CD4-positive, alpha-beta T cell treated with Interleukin-15 for 1 hour (primary cell): ENCODE measurements around the gene UFC1.
A peak's percentile ranks its signal among the peaks of the same experiment; 100 is the strongest.
"Not testable (repeated sequence)": the region's sequence is repeated elsewhere in the genome, so short reads cannot be mapped to it uniquely, and the experiment has no call there.

Source experiments
- DNase-seq: peaks from one replicate; pipeline ENCODE4 v3.0.0-alpha.2; 2020

Gene UFC1

DNA sequence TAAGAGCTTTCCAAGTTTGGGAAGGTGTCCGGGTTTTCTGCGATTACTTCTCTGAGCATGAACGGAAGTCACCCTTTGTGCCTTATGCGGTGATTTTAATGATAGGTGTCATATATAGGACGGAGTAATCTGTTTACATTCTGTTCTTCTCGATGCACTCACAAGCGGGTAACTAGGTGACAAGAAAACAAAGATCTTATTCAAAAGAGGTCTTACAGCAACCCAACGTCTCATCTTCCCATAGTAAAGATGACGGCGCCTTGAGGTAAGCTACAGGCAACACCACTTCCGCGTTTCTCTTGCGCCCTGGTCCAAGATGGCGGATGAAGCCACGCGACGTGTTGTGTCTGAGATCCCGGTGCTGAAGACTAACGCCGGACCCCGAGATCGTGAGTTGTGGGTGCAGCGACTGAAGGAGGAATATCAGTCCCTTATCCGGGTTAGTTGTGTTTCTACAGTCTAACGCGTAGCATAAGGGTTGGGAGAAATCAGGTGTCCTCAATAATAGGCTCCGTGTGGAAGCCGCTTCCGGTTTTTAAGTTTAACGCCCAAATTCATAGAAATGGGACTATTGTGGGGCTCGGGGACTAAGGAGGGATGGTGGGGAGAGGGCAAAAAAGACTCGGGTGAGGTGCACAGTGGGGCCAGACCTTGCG is at the start of gene UFC1:
Gene UFC1, plus strand, starts transcription at position 297 of the 656 bp plus-strand sequence. Its CDS starts 20 bp downstream, at position 317.
- peak; percentile 90 for DNase-seq

- DNase-seq = no peak
These were observed 47.3 kb upstream of the UFC1 start for GRCh38 chr1:161106431-161106830.

DNA sequence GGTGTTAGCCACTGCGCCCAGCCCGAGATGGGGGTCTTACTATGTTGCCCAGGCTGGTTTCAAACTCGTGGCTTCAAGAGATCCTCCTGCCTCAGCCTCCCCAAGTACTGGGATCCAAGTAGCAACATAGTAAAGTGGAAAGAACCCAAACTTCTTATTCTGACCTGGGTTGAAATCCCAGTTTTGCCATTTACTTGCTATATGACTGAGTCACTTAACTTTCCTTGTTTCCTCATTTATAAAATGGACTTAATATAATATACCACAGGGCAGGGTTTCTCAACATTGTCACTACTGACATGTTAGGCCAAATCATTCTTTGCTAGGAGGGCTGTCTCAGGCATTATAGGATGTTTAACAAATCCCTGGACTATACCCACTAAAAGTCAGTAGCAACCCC is 42.7 kb upstream of the UFC1 start:
- no peak for DNase-seq

DNA sequence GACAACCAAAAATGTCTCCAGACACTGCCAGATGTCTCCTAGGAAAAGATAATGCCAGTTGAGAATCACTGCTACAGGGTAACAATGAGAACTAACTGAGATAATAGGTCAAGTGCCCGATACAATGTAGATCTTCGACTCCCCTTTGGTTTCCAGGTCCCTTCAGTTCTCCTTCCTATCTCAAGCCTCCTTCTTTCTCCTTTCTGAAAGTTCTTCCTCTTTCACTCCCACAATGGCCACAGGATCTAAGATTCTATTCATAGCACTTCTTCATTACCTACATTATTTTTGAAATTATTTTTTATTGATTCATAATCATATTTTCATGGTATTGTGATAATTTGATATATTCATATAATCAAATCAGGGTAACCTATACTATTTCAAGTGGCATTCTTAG is 42.3 kb upstream of the UFC1 start:
- DNase-seq = no peak

DNA sequence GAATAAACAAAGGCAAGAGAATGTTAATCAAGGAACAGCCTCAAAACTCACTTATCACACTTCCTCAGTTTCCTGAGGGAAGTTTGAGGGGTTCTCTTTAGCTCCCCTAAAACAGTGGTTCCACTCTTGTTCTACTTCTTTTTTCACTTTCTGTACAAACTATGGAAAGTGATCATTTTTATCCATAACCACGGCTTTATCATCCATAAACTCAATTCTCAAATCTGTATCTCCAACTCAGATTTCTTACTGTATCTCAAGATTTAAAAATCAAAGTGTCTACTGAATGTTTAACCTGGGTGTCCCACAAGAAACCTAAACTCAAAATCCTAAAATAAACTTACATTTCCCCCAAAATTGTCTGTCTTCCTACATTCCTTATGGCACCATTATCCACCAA is 39.9 kb upstream of the UFC1 start:
- DNase-seq = no peak

- no peak for DNase-seq
These were observed 39.2 kb upstream of the UFC1 start for GRCh38 chr1:161114556-161114955.

GRCh38 chr1:161115132-161115711 is 38.6 kb upstream of the UFC1 start:
- DNase-seq = no peak

DNA sequence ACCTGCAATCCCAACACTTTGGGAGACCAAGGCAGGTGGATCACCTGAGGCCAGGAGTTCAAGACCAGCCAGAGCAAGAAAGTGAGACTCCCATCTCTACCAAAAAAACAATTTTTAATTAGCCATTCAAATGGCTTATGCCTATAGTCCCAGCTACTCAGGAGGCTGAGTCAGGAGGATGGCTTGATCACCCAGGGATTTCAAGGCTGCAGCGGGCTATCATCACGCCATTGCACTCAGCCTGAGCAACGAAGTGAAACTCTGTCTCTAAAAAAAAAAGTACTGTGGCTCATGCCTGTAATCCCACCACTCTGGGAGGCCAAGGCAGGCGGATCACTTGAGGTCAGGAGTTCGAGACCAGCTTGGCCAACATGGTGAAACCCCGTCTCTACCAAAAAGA is 37.8 kb upstream of the UFC1 start:
- not testable (repeated sequence) for DNase-seq

- DNase-seq = peak; percentile 82
These were observed 35.8 kb upstream of the UFC1 start, which contains the start of the genes NIT1 and PFDN2 for GRCh38 chr1:161117759-161118581. TSS of gene NIT1 (plus strand) at chr1:161118105. CDS start at chr1:161118177, 72 bp downstream. TSS of gene PFDN2 (minus strand) at chr1:161118037. CDS start at chr1:161118026, 11 bp downstream.

GRCh38 chr1:161119092-161119903 is 34.5 kb upstream of the UFC1 start:
- peak; percentile 76 for DNase-seq

DNA sequence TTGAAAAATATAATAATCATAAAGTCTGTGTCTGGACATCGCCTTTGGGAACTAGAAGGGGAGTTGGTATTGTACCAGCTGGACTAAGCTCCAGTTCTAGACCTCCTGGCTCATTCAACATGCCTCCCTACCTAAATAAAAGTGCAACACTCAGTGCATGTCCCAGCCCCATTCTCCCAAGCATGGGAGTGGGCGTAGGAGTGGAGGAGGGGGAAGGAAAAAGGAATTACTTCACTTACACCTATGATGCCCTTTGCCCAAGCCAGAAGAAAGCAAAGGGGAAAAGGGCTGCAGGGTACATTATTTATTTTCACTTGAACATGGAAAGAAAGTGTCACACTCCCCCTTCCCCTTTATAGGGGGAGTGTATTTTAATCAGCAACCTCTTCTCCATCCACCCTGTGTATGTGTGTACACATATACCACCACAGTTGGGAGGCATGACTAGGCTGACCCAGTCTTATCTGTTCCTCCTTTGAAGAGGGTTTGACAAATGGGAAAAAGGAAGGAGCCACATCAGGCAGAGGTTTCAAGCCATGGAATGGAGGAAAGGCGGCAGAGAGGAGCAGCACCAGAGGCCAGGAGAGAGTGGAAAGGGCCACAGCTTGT is 32.6 kb upstream of the UFC1 start:
- no peak for DNase-seq

- peak; percentile 45 for DNase-seq
These were observed 31.9 kb upstream of the UFC1 start for GRCh38 chr1:161121834-161122233.

DNA sequence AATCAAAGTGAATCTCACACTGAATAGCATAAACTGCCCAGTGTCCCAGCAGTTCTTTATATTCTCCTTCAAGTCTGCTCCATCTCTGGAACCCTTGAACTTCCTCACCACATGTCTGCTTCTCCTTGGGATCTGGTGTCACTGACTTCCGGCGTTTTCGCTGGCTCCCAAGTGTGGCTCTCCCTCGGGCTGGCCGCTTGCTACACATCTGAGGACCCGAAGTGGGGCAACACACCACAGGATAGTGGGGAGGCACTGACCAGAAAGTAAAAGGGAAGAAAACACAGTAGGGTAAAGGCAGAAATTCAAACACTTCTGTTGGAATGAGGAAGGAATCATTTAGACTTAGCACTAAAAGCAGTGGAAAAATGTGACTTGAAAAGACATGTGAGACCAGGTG is 30.8 kb upstream of the UFC1 start:
- DNase-seq = no peak

GRCh38 chr1:161127649-161128048 is 26.1 kb upstream of the UFC1 start:
- no peak for DNase-seq

- DNase-seq = no peak
These were observed 25.0 kb upstream of the UFC1 start for GRCh38 chr1:161128591-161129420.

- DNase-seq = no peak
These were observed 23.5 kb upstream of the UFC1 start for GRCh38 chr1:161130266-161130665.

DNA sequence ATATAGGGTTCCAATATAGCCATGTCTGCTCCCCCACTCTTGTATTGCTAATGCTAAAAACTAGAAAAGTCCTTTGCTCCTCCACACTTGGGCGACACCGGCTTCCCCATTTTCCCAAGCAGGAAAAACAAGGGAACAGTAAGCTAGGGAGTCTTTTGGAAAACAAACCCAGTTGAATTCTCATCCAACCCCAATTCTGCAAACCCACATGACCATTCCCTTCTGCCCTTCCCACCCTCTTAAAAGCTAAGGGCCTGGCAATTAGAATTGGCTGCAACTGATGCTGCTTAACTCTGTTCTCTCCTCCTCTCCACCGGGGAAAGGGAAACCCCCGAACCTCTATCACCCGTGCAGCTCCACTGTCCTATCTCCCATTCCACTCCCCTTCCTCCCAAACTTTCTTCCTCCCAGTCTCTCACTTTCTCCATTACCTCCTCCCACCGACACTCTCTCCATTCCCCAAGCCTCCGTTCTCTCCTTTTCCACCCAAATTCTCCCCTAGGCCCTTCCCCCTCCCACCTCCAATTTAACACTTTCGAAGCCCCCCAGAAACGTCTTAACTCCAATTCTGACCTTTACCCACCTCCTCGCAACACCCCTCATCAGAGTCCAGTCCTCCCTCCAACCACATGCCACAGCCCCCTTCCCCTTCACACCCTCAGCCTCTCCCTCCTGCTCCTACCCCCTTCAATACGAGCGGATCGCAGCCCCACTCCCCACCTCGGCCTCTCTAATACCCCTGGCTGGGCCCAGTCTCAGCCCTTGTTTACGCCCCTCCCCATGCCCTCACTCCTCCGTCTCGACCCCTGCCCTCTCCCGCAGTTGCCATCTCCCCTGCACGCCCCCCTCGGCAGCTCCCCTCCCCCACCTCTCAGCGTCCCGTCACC is 22.0 kb upstream of the UFC1 start:
- no peak for DNase-seq

- DNase-seq = peak; percentile 96
These were observed 21.2 kb upstream of the UFC1 start, which contains the start of gene DEDD for GRCh38 chr1:161132410-161133219. TSS of gene DEDD (minus strand) at chr1:161132667. CDS start at chr1:161124462, 8,205 bp downstream.

GRCh38 chr1:161133220-161133740 is 20.5 kb upstream of the UFC1 start:
- no peak for DNase-seq
